Right atrium auricular region (tissue), 2 donors: Measurements from ENCODE around the gene AMY2B. TPM values are rescaled to one million over a fixed set of nuclear protein-coding genes. Genes with fewer than 3 reads are reported as not detected.
"Not testable (repeated sequence)": the region's sequence is repeated elsewhere in the genome, so short reads cannot be mapped to it uniquely, and the experiment has no call there.

Experiments
- DNase-seq: peaks from one replicate; pipeline ENCODE4 v3.0.0-alpha.2; 2019; ENCODE audit warnings: low spot score
- H3K27ac ChIP-seq, 2 donors: fragments of 200-600 bp; sonication (generic); 1 replicate in 1 of 2; 2 replicates in 1 of 2; pipeline ENCODE4 v1.5.1; 2016 to 2019
- H3K27me3 ChIP-seq, 2 donors: fragments of 200-600 bp; sonication (generic); one replicate each; pipeline versions ENCODE4 v1.5.1 to v1.6.0; 2017 to 2019
- H3K36me3 ChIP-seq: fragments of 200-600 bp; sonication (generic); one replicate; pipeline ENCODE4 v1.5.1; 2016
- H3K4me1 ChIP-seq, 2 donors: fragments of 200-600 bp; sonication (generic); one replicate each; pipeline versions ENCODE4 v1.5.1 to v1.6.0; 2017 to 2019
- H3K4me3 ChIP-seq, 2 donors: fragments of 200-600 bp; sonication (generic); 1 replicate in 1 of 2; 2 replicates in 1 of 2; pipeline ENCODE4 v1.5.1; 2017 to 2019; ENCODE audit warnings: mild to moderate bottlenecking in 1 of 2, moderate library complexity in 1 of 2
- H3K9me3 ChIP-seq, 2 donors: fragments of 200-600 bp; sonication (generic); one replicate each; pipeline ENCODE4 v1.5.1; 2019
- total RNA-seq, 2 donors: library from RNA; depleted of rRNA; stranded (reverse); fragments of >200 nt; gene quantifications; one replicate each; pipeline ENCODE4 v1.1.0, GENCODE V29; 2016
- TF ChIP-seq, protein P1 (sequence below), 2 donors: fragments of 200-600 bp; sonication (generic); IDR thresholded peaks; one replicate each; pipeline ENCODE4 v1.5.1; 2019; ENCODE audit warnings: antibody characterized with exemption in 2 of 2

Gene AMY2B
- total RNA-seq, 2 donors from 2014 or later = 25.1 to 37.1 TPM

- Histone ChIP-seq H3K4me1 (peaks cover 0 to 20% of the 10 kb centered on the region in 2 donors), H3K27me3 (no peaks in the 10 kb centered on the region), H3K9me3 (no peaks in the 10 kb centered on the region), H3K4me3 (peak overlapping the region in 1 of 2 donors; percentile 8), H3K36me3 (peaks cover 6% of the 10 kb centered on the region), H3K27ac (peak overlapping the region; percentile 52 to 73)
- TF ChIP-seq, protein P1, sequence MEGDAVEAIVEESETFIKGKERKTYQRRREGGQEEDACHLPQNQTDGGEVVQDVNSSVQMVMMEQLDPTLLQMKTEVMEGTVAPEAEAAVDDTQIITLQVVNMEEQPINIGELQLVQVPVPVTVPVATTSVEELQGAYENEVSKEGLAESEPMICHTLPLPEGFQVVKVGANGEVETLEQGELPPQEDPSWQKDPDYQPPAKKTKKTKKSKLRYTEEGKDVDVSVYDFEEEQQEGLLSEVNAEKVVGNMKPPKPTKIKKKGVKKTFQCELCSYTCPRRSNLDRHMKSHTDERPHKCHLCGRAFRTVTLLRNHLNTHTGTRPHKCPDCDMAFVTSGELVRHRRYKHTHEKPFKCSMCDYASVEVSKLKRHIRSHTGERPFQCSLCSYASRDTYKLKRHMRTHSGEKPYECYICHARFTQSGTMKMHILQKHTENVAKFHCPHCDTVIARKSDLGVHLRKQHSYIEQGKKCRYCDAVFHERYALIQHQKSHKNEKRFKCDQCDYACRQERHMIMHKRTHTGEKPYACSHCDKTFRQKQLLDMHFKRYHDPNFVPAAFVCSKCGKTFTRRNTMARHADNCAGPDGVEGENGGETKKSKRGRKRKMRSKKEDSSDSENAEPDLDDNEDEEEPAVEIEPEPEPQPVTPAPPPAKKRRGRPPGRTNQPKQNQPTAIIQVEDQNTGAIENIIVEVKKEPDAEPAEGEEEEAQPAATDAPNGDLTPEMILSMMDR (IDR thresholded peaks at IDR 0.05) = no peak
- no peak for DNase-seq
Measured at GRCh38 chr1:103561643-103562395, 9.6 kb upstream of the AMY2B start.

GRCh38 chr1:103563056-103563455 lies 8.3 kb upstream of the AMY2B start:
- peak overlapping the region in 1 of 2 donors; percentile 73 for H3K27ac ChIP-seq
- TF ChIP-seq, protein P1 (IDR thresholded peaks at IDR 0.05) = no peak
- H3K4me1 ChIP-seq = peaks cover 0 to 20% of the 10 kb centered on the region in 2 donors
- DNase-seq = no peak
- no peaks in the 10 kb centered on the region for H3K9me3 ChIP-seq
- no peaks in the 10 kb centered on the region for H3K36me3 ChIP-seq
- no peaks in the 10 kb centered on the region for H3K27me3 ChIP-seq
- H3K4me3 ChIP-seq = no peak overlapping the region

- Histone ChIP-seq H3K36me3 (no peaks in the 10 kb centered on the region), H3K9me3 (no peaks in the 10 kb centered on the region), H3K27ac (no peak overlapping the region), H3K4me1 (no peaks in the 10 kb centered on the region), H3K4me3 (no peak overlapping the region), H3K27me3 (no peaks in the 10 kb centered on the region)
- DNase-seq = no peak
- TF ChIP-seq, protein P1 (IDR thresholded peaks at IDR 0.05) = no peak
Measured at GRCh38 chr1:103569493-103569892, 1.9 kb upstream of the AMY2B start.

- TF ChIP-seq, protein P1 (IDR thresholded peaks at IDR 0.05) = no peak
- Histone ChIP-seq H3K9me3 (no peaks in the 10 kb centered on the region), H3K27me3 (no peaks in the 10 kb centered on the region), H3K4me1 (no peaks in the 10 kb centered on the region), H3K4me3 (no peak overlapping the region), H3K36me3 (peaks cover 15% of the 10 kb centered on the region), H3K27ac (no peak overlapping the region)
- no peak for DNase-seq
Measured at GRCh38 chr1:103576065-103576464, 4.7 kb downstream of the AMY2B start.

DNA sequence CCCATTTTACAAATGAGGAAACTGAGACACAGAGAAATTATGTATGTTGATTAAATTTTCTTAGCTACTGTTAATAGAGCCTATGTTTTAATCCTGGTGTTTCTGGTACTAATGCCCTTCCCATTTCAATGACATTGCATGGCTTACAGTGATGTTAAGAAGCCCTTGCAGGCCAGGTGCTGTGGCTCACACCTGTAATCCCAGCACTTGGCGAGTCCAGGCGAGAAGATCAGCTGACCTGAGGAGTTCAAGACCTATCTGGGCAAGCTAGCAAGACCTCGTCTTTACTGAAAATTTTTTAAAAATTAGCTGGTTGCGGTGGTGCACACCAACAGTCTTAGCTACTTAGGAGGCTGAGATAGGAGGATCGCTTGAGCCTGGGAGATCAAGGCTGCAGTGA lies 5.4 kb downstream of the AMY2B start:
- H3K4me3 ChIP-seq, DNase-seq, H3K4me1 ChIP-seq, H3K27me3 ChIP-seq, H3K9me3 ChIP-seq, H3K27ac ChIP-seq: not testable (repeated sequence)
- H3K36me3 ChIP-seq = peaks cover 15% of the 10 kb centered on the region

- H3K27ac ChIP-seq = no peak overlapping the region
- TF ChIP-seq, protein P1 (IDR thresholded peaks at IDR 0.05) = no peak
- H3K27me3 ChIP-seq = no peaks in the 10 kb centered on the region
- no peak overlapping the region for H3K4me3 ChIP-seq
- no peaks in the 10 kb centered on the region for H3K4me1 ChIP-seq
- H3K9me3 ChIP-seq = no peaks in the 10 kb centered on the region
- no peak for DNase-seq
- peaks cover 11% of the 10 kb centered on the region for H3K36me3 ChIP-seq
Measured at GRCh38 chr1:103582464-103582863, 11.1 kb downstream of the AMY2B start.
